NCI-H524 (cell line): ENCODE results near the gene RAB26.

Source experiments
- DNase-seq, 2 experiments: peaks; one replicate each; lab custom pipeline; 2025; lab: John Stamatoyannopoulos, UW

The RAB26 gene

GRCh38 chr16:2159175-2159838 is 10.9 kb downstream of the RAB26 start:
- no peak for DNase-seq

- DNase-seq, result no peak
Observed at GRCh38 chr16:2160915-2161551, 12.6 kb downstream of the RAB26 start.

DNA sequence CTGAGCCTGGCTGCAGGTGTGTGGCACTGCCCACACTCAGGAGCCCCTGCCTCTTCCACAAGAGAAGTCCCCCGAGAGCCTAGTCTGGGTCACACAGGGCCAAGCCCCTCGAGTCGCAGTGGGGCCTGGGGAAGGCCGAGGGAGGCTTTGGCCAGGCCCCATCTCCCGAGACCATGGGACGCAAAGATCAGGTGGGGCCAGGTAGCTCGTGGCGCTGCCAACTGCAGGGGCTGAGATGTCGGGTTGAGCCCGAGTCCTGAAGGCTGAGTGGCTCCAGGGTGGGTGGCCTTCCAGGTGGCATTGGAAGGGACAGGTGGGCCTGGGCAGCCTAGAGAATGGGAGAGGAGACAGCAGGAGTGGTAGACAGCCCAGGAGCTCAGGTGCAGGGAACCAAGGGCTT is 13.5 kb downstream of the RAB26 start:
- DNase-seq, result no peak

GRCh38 chr16:2162676-2163118 is 14.3 kb downstream of the RAB26 start:
- no peak for DNase-seq

GRCh38 chr16:2163211-2163881 is 14.9 kb downstream of the RAB26 start:
- DNase-seq, result no peak

- DNase-seq, result no peak
Observed at GRCh38 chr16:2165861-2166260, 17.4 kb downstream of the RAB26 start.

DNA sequence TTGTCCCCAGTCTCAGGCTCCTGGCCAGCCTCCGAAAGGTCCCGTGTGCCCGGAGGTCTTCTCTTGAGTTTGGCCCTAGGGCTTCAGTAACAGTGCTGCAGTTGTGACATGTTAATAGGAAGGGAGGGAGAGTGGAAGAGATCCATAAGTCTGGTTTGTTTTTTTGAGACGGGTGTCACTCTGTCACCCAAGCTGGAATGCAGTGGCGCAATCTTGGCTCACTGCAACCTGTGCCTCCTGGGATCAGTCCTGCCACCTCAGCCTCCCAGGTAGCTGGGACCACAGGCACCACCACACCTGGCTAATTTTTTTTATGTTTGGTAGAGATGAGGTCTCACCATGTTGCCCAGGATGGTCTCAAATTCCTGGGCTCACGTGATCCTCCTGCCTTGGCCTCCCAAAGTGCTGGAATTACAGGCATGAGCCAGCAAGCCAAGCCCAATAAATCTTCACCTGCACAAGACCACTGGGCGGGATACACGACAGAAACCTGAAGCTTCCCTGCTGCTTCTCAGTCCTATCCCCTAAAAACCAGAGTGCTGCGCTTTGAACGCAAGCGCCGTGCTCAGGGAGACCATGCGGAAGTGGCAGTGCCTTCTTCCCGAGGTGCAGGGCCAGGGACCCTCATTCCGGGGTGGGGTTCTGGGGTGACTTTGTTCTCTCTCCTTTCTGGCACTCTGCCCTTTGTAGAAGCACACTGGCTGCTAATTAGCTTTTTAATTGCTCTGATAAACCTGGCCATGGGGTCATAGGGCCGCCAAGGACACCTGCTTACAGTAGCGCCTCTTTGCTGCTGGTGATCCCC is 18.0 kb downstream of the RAB26 start:
- DNase-seq, result no peak

DNA sequence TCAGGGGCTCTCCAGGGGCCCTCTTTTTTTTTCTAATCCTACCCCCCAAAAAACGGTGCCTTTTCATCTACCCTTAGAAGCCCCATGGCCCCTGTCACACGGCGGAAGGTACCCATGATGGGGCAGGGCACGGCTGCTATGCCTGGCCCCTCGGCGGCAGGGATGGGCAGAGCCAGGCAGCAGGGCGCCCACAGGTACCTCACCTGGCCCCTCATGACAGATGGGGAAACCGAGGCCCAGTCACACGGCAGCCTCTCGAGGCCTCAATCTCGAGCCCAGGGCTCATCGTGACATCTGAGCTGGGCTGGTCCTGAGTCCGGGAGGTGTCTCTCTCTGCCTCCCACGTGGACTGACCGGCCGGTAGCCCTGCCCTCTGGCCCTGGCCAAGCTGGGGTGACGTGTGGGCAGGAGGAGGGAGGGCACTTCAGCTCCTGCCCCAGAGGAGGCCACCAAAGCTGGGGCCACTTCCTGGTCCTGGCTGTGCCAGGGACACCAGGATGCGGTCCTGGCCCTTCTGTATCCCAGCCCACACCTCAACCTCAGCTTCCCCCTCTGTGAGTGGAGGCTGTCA is 18.7 kb downstream of the RAB26 start:
- DNase-seq, result no peak

GRCh38 chr16:2170080-2170479 is 21.7 kb downstream of the RAB26 start:
- DNase-seq, result no peak

GRCh38 chr16:2170587-2171435 is 22.4 kb downstream of the RAB26 start:
- no peak for DNase-seq

DNA sequence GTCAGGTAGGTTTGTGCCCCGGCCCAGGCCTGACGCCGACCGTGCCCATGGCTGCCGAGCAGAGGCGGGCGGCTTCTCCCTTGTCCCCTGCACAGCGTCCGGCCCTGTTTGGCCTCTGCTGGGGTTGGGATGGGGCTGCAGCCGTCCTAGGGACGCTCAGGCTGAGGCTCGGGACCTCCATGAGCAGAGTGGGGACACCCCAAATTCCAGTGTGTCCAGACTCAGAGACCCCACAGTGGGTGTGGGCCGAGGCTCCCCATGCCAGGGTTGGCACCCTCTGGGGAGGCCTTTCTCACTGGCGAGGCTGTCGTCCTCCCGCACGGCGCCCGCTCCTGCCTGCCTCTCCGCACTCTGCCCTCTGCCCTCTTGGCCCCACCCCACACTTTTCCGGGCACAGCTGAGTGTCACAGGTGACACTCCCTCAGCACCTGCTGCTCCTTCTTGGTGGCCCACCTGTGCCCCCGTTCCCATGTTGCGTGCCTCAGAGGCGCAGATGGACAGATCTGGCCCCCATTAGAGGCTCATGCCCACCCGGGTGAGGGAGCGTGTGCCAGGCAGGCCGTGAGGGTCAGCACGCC is 23.3 kb downstream of the RAB26 start:
- DNase-seq, result no peak

DNA sequence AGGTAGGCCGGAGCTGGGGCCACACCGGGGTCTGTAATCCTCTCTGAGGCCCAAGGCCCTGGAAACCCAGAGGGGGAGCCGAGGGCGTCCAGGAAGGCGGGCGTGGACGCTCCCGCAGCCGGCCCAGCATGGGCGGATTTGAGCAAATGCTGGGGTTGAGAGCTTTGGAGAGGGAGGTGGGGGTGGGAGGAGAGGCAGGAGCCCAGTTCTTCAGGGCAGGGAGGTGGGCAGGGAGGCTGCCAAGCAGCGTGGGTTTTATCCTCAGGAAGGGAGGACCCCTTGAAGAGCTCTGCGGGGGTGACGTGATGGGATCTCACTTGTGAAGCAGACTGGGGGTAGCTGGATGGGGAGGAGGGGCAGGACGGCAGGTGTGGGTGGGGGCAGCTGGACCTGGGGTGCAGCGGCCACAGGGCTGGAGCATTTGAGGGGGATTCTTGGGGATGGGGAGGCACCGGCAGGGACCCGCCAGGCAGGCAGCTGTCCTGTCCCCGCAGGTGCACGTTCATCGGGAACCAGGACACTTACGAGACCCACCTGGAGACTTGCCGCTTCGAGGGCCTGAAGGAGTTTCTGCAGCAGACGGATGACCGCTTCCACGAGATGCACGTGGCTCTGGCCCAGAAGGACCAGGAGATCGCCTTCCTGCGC is 24.4 kb downstream of the RAB26 start:
- no peak for DNase-seq

DNA sequence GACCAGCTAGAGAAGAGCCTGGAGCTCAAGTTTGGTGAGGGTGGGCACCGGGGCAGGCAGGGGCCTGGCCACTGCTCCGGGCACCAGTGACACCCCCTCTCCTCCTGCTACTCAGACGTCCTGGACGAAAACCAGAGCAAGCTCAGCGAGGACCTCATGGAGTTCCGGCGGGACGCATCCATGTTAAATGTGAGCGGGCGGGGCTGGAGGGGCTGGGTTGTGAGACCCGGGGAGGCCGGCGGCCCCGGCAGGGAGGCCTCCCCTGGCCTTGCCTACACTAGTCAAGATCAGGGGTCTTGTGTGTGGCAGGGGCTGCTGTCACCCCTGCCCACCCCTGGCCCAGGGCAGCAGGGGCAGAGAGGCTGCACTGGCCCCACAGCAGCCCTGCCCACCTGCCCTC is 24.9 kb downstream of the RAB26 start:
- DNase-seq, result no peak

DNA sequence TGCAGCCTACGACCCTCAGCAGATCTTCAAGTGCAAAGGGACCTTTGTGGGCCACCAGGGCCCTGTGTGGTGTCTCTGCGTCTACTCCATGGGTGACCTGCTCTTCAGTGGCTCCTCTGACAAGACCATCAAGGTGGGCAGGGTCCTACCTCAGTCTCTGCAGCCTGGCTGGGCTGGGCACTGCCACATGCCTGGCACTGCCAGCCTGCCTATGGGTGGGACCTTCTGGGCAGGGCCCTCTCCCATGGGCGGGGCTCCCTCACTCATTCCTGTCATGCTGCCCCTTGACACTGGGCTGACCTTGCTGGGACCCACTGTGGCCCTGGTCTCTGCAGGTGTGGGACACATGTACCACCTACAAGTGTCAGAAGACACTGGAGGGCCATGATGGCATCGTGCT is 25.5 kb downstream of the RAB26 start:
- DNase-seq, result no peak

- DNase-seq, result no peak
Observed at GRCh38 chr16:2174396-2175131, 26.1 kb downstream of the RAB26 start.

- DNase-seq, result no peak
Observed at GRCh38 chr16:2175454-2175853, 27.0 kb downstream of the RAB26 start.

DNA sequence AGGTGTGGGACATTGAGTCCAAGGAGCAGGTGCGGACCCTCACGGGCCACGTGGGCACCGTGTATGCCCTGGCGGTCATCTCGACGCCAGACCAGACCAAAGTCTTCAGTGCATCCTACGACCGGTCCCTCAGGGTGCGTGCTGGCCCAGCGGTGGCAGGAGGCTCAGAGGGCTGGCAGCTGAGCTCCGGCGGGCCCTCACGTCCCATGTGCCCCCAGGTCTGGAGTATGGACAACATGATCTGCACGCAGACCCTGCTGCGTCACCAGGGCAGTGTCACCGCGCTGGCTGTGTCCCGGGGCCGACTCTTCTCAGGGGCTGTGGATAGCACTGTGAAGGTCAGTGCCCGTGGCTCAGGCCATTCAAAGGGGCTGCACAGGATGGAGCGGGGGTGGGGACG is 27.6 kb downstream of the RAB26 start:
- DNase-seq, result no peak

GRCh38 chr16:2177101-2177500 is 28.7 kb downstream of the RAB26 start:
- no peak for DNase-seq

DNA sequence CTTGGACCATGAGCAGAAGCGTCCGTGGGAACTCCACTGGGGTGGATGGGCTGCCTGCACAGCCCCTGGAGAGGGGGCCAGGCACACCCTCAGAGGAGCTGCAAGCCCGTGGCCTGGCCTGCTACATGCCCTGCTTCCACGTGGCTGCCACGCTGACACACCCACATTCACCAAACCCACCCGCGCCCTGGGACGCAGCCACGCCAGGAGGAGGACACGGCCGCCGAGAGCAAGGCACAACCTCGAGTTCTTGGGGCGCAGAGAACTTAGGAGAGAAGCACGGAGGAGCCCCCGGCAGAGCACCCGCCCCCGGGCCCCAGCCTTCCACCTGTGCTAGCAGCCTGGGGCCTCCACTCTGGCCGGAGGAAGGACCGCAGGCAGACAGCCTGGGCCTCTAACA is 29.1 kb downstream of the RAB26 start:
- DNase-seq, result no peak
